Prostate gland (tissue), 2 donors: Measurements from ENCODE around the gene FHIP2A.

Experiments used
- POLR2A ChIP-seq: fragments of 450-650 bp; IDR thresholded peaks from one replicate; pipeline ENCODE4 v1.6.1; 2016; ENCODE audit warnings: antibody characterized with exemption, mild to moderate bottlenecking
- POLR2AphosphoS5 ChIP-seq: sonication (generic); formaldehyde crosslinking; IDR thresholded peaks from one replicate; pipeline ENCODE4 v1.6.1; 2017; ENCODE audit warnings: antibody characterized with exemption
- TF ChIP-seq, protein P1 (sequence below), 4 experiments: fragments of 200-600 bp in 2 of 4; fragments of 450-650 bp in 2 of 4; sonication (generic) in 2 of 4; IDR thresholded peaks; 1 replicate in 3 of 4; 2 replicates in 1 of 4; pipeline ENCODE4 v1.5.1; 2016 to 2019; ENCODE audit warnings: antibody characterized with exemption in 4 of 4, mild to moderate bottlenecking in 2 of 4, moderate library complexity in 2 of 4

DNA sequence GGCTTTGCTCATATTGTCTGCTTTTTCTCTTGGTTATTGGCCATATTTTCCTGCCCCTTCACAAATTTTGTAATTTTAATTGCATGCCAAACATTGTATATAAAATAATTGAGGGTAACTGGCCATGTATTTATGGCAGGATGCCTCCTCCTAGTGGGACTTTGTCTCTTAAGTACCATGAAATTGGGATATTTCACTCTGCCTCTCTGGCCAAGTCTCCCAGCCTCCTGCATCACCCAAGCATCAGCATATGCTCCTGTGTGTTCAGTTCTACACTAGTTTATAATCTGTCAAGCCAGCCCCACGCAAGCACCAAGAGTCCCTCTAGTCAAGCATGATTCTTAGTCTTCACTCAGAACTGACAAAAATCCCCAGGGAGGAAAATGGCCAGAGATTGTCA lies 44.2 kb upstream of the FHIP2A start:
- TF ChIP-seq, protein P1, sequence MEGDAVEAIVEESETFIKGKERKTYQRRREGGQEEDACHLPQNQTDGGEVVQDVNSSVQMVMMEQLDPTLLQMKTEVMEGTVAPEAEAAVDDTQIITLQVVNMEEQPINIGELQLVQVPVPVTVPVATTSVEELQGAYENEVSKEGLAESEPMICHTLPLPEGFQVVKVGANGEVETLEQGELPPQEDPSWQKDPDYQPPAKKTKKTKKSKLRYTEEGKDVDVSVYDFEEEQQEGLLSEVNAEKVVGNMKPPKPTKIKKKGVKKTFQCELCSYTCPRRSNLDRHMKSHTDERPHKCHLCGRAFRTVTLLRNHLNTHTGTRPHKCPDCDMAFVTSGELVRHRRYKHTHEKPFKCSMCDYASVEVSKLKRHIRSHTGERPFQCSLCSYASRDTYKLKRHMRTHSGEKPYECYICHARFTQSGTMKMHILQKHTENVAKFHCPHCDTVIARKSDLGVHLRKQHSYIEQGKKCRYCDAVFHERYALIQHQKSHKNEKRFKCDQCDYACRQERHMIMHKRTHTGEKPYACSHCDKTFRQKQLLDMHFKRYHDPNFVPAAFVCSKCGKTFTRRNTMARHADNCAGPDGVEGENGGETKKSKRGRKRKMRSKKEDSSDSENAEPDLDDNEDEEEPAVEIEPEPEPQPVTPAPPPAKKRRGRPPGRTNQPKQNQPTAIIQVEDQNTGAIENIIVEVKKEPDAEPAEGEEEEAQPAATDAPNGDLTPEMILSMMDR (IDR thresholded peaks at IDR 0.05): no peak
- no peak for TF ChIP-seq POLR2AphosphoS5
- no peak for TF ChIP-seq POLR2A
